MCF 10A (cell line): ENCODE results near the gene ACOT7. TPM values are rescaled to one million over a fixed set of nuclear protein-coding genes. Genes with fewer than 3 reads are reported as not detected.

Experiments
- BruUV-seq: library from RNA; stranded (reverse); fragments of 400-500 nt; replicated peaks from 2 replicates; lab custom pipeline; 2021; lab: Mats Ljungman, UMichigan
- CTCF ChIA-PET: fragments of 300-600 bp; sonication (Branson Sonifier 250); formaldehyde crosslinking; extraction: SDS; loops from one replicate; lab custom pipeline; 2021; ENCODE audit warnings: antibody characterized with exemption, inconsistent platforms; lab: Yijun Ruan, JAX
- POLR2A ChIA-PET: fragments of 300-600, 350-650 bp; sonication (Branson Sonifier 250); formaldehyde crosslinking; extraction: SDS; loops from one replicate; lab custom pipeline; 2020; ENCODE audit warnings: antibody characterized with exemption, inconsistent platforms; lab: Yijun Ruan, JAX
- DNase-seq: peaks from one replicate; pipeline ENCODE4 v3.0.0-alpha.2; 2018; ENCODE audit not compliant: unreplicated experiment
- H3K27ac Mint-ChIP-seq: one replicate; pipeline ENCODE4 v1.8.0; 2022; ENCODE audit warnings: mild to moderate bottlenecking, low read depth, mixed read lengths; ENCODE audit not compliant: unreplicated experiment
- H3K27me3 Mint-ChIP-seq: one replicate; pipeline ENCODE4 v1.8.0; 2022; ENCODE audit warnings: mixed read lengths; ENCODE audit not compliant: insufficient read depth, unreplicated experiment
- H3K36me3 Mint-ChIP-seq: one replicate; pipeline ENCODE4 v1.8.0; 2022; ENCODE audit warnings: mild to moderate bottlenecking, moderate library complexity, mixed read lengths; ENCODE audit not compliant: insufficient read depth, unreplicated experiment
- H3K4me1 Mint-ChIP-seq: one replicate; pipeline ENCODE4 v1.8.0; 2022; ENCODE audit warnings: mixed read lengths; ENCODE audit not compliant: insufficient read depth, unreplicated experiment
- H3K4me3 Mint-ChIP-seq: one replicate; pipeline ENCODE4 v1.8.0; 2022; ENCODE audit warnings: mild to moderate bottlenecking, moderate library complexity, mixed read lengths; ENCODE audit not compliant: unreplicated experiment
- H3K9me3 Mint-ChIP-seq: one replicate; pipeline ENCODE4 v1.8.0; 2022; ENCODE audit warnings: mixed read lengths; ENCODE audit not compliant: unreplicated experiment
- CTCF ChIP-seq: fragments of 200-600 bp; IDR thresholded peaks from one replicate; pipeline ENCODE4 v1.8.0; 2022; ENCODE audit warnings: antibody characterized with exemption, mild to moderate bottlenecking; ENCODE audit not compliant: unreplicated experiment
- intact Hi-C: fragments of 100-400 bp; cut with micrococcal nuclease; formaldehyde crosslinking; loops from 2 replicates; pipeline ENCODE4 v1.14.1; 2022
- total RNA-seq: library from RNA; stranded (reverse); gene quantifications from 2 replicates; pipeline ENCODE4 v1.2.3, GENCODE V29; 2022

Gene ACOT7
- total RNA-seq, 1 experiment from 2014 or later = 117 TPM

- peak overlapping the region; percentile 65 for H3K4me3 Mint-ChIP-seq
- peaks cover 32% of the 10 kb centered on the region for H3K4me1 Mint-ChIP-seq
- DNase-seq = peak; percentile 97
- H3K36me3 Mint-ChIP-seq = no peaks in the 10 kb centered on the region
- no peaks in the 10 kb centered on the region for H3K27me3 Mint-ChIP-seq
- H3K9me3 Mint-ChIP-seq = no peaks in the 10 kb centered on the region
- TF ChIP-seq CTCF = peak; percentile 54
- no TSS peak for BruUV-seq
- CTCF ChIA-PET = interaction anchor here (0.5 to 5.3 kb wide), 26 partner anchors 8 to 330 kb away, joined by 3 to 46 read pairs (median 4); partner anchors contain the start of gene ESPN
- intact Hi-C loops = no loop called here
- POLR2A ChIA-PET = interaction anchor here (0.5 to 5.1 kb wide), 23 partner anchors 8 to 232 kb away, joined by 3 to 29 read pairs (median 6); partner anchors contain the start of genes ACOT7, ICMT and PLEKHG5
- peak overlapping the region; percentile 99 for H3K27ac Mint-ChIP-seq
These were observed 20.9 kb upstream of the ACOT7 start for GRCh38 chr1:6414443-6414844.

GRCh38 chr1:6412896-6413295 lies 19.3 kb upstream of the ACOT7 start:
- ChIA-PET POLR2A (interaction anchor here (0.6 to 5.1 kb wide), 5 partner anchors 10 to 781 kb away, joined by 3 to 29 read pairs (median 26); no protein-coding TSS in a partner anchor), CTCF (interaction anchor here (1.2 to 5.3 kb wide), 7 partner anchors 8 to 167 kb away, joined by 3 to 46 read pairs (median 20); no protein-coding TSS in a partner anchor)
- no peak overlapping the region for H3K4me3 Mint-ChIP-seq
- peak overlapping the region; percentile 4 for H3K27ac Mint-ChIP-seq
- H3K27me3 Mint-ChIP-seq = no peaks in the 10 kb centered on the region
- no TSS peak for BruUV-seq
- H3K9me3 Mint-ChIP-seq = no peaks in the 10 kb centered on the region
- intact Hi-C loops = no loop called here
- TF ChIP-seq CTCF = no peak
- peaks cover 32% of the 10 kb centered on the region for H3K4me1 Mint-ChIP-seq
- no peaks in the 10 kb centered on the region for H3K36me3 Mint-ChIP-seq
- peak; percentile 58 for DNase-seq

GRCh38 chr1:6410248-6410893 lies 16.8 kb upstream of the ACOT7 start:
- no peak for DNase-seq
- Mint-ChIP-seq H3K9me3 (no peaks in the 10 kb centered on the region), H3K4me3 (no peak overlapping the region), H3K4me1 (peaks cover 24% of the 10 kb centered on the region), H3K27me3 (no peaks in the 10 kb centered on the region), H3K27ac (peak overlapping the region; percentile 50), H3K36me3 (no peaks in the 10 kb centered on the region)
- no TSS peak for BruUV-seq
- CTCF ChIA-PET = interaction anchor here (0.6 to 1.7 kb wide), 8 partner anchors 11 to 164 kb away, joined by 3 to 4 read pairs (median 4); no protein-coding TSS in a partner anchor
- POLR2A ChIA-PET = interaction anchor here (1.0 kb wide), 1 partner anchor 18 kb away, joined by 3 read pairs; no protein-coding TSS in a partner anchor
- intact Hi-C loops = no loop called here
- TF ChIP-seq CTCF = no peak

- BruUV-seq = no TSS peak
- Mint-ChIP-seq H3K27me3 (no peaks in the 10 kb centered on the region), H3K9me3 (no peaks in the 10 kb centered on the region), H3K27ac (no peak overlapping the region), H3K4me3 (no peak overlapping the region), H3K36me3 (no peaks in the 10 kb centered on the region), H3K4me1 (peaks cover 18% of the 10 kb centered on the region)
- CTCF ChIA-PET = interaction anchor here (0.6 to 1.7 kb wide), 4 partner anchors 28 to 163 kb away, joined by 3 to 4 read pairs (median 4); no protein-coding TSS in a partner anchor
- POLR2A ChIA-PET = interaction anchor here (0.8 kb wide), 1 partner anchor 57 kb away, joined by 3 read pairs; no protein-coding TSS in a partner anchor
- intact Hi-C loops = no loop called here
- no peak for TF ChIP-seq CTCF
- no peak for DNase-seq
These were observed 16.2 kb upstream of the ACOT7 start for GRCh38 chr1:6409733-6410132.
